Lower lobe of right lung (tissue), 2 donors: ENCODE data around the gene ACADVL. TPM values are rescaled to one million over a fixed set of nuclear protein-coding genes. Genes with fewer than 3 reads are reported as not detected.
A peak's percentile ranks its signal among the peaks of the same experiment; 100 is the strongest.

Experiments
- ATAC-seq, 2 donors: fragments of 200-7000 bp; cut with Tn5 transposase; one replicate each; pipeline ENCODE4 v1.9.1; 2020 to 2022; ENCODE audit warnings: mild to moderate bottlenecking in 2 of 2, moderate library complexity in 2 of 2
- DNase-seq: peaks from one replicate; pipeline ENCODE4 v3.0.0-alpha.2; 2020
- H3K27ac ChIP-seq: fragments of 200-600 bp; one replicate; pipeline ENCODE4 v1.8.0; 2022
- H3K27me3 ChIP-seq: fragments of 200-600 bp; one replicate; pipeline ENCODE4 v1.8.0; 2022; ENCODE audit warnings: low read depth
- H3K36me3 ChIP-seq: fragments of 200-600 bp; one replicate; pipeline ENCODE4 v1.8.0; 2022; ENCODE audit warnings: mild to moderate bottlenecking
- H3K4me1 ChIP-seq: fragments of 200-600 bp; one replicate; pipeline ENCODE4 v1.8.0; 2022
- H3K4me3 ChIP-seq: fragments of 200-600 bp; one replicate; pipeline ENCODE4 v1.8.0; 2022; ENCODE audit warnings: mild to moderate bottlenecking
- H3K9me3 ChIP-seq: fragments of 200-600 bp; one replicate; pipeline ENCODE4 v1.8.0; 2022
- CTCF ChIP-seq: fragments of 200-600 bp; IDR thresholded peaks from one replicate; pipeline ENCODE4 v1.8.0; 2022; ENCODE audit warnings: antibody characterized with exemption, mild to moderate bottlenecking
- intact Hi-C: fragments of 100-400 bp; cut with DNase I; formaldehyde crosslinking; loops from one replicate; pipeline ENCODE4 v1.11.0; 2022
- total RNA-seq: library from RNA; stranded (reverse); fragmentation: NEBNext Ultra II Directional; extraction: Animal tissue kit (Norgen Biotek cat#: 25700); gene quantifications from one replicate; pipeline ENCODE4 v1.2.1, GENCODE V29; 2021
- donor health status: DM: no; HTN: yes; CAD: no; lungs with severe emphysema.

Gene ACADVL
- total RNA-seq, 1 donor from 2014 or later = 576 TPM

- DNase-seq = no peak
- H3K27ac ChIP-seq = peak overlapping the region; percentile 68
- TF ChIP-seq CTCF = no peak
- peaks cover 12% of the 10 kb centered on the region for H3K36me3 ChIP-seq
- ATAC-seq = no peak
- H3K4me3 ChIP-seq = peak overlapping the region; percentile 49
- peaks cover 72% of the 10 kb centered on the region for H3K4me1 ChIP-seq
- H3K9me3 ChIP-seq = no peaks in the 10 kb centered on the region
- intact Hi-C loops = no loop called here
- H3K27me3 ChIP-seq = no peaks in the 10 kb centered on the region
These were observed 2.4 kb upstream of the ACADVL start for GRCh38 chr17:7217113-7217987.

DNA sequence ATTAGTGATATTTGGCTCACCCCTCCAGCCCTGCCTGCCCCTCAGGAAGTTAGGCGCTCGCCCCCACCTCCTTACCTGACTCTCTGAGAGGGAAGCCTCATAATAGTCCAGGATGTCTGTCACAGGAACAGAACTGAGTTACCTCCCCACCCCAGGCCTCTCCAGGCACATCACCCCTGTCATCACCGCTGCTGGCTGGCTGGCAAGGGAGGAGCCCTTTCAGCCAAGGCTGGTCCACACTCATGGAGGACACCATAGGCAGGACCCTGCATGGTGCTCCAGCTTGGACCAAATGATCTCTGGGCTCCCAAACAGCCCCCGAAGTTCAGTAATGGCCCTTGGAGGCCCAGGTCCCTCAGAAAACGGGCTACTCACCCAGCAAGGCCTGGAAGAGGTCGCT is 1.6 kb upstream of the ACADVL start:
- H3K36me3 ChIP-seq = peaks cover 20% of the 10 kb centered on the region
- peak overlapping the region; percentile 68 for H3K27ac ChIP-seq
- TF ChIP-seq CTCF = no peak
- no peak for ATAC-seq
- peak overlapping the region; percentile 49 for H3K4me3 ChIP-seq
- no peaks in the 10 kb centered on the region for H3K27me3 ChIP-seq
- peaks cover 72% of the 10 kb centered on the region for H3K4me1 ChIP-seq
- no peaks in the 10 kb centered on the region for H3K9me3 ChIP-seq
- intact Hi-C loops = no loop called here
- no peak for DNase-seq

DNA sequence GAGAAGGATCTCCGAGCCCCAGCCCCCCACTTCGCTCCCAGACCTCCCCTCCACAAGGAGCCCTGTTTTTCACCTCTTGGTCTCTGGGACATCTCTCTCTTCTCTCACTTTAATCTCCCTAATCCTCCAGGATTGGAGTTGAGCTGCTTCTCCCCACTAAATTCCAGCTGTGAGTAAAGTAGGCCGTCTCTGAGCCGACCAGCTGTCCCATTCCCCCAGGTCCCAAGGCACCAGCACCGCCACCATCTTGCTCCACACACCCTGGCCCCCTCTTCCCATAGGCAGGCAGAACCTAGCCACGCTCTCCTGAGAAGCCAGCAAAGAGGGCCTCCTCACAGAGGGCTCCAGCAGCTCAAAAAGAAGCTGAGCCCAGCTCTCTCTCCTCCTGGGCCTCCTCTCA is 980 bp upstream of the ACADVL start:
- no peaks in the 10 kb centered on the region for H3K9me3 ChIP-seq
- no peak for TF ChIP-seq CTCF
- DNase-seq (no peak), ATAC-seq (no peak)
- intact Hi-C loops = no loop called here
- no peak overlapping the region for H3K4me3 ChIP-seq
- H3K27ac ChIP-seq = peak overlapping the region; percentile 97
- H3K4me1 ChIP-seq = peaks cover 67% of the 10 kb centered on the region
- peaks cover 26% of the 10 kb centered on the region for H3K36me3 ChIP-seq
- H3K27me3 ChIP-seq = no peaks in the 10 kb centered on the region

GRCh38 chr17:7219229-7219811 is 418 bp upstream of the ACADVL start:
- Histone ChIP-seq H3K27me3 (no peaks in the 10 kb centered on the region), H3K27ac (peak overlapping the region; percentile 97), H3K9me3 (no peaks in the 10 kb centered on the region), H3K4me3 (peak overlapping the region; percentile 97), H3K36me3 (peaks cover 32% of the 10 kb centered on the region), H3K4me1 (peaks cover 62% of the 10 kb centered on the region)
- TF ChIP-seq CTCF = no peak
- DNase-seq (no peak), ATAC-seq (no peak)
- intact Hi-C loops = no loop called here

DNA sequence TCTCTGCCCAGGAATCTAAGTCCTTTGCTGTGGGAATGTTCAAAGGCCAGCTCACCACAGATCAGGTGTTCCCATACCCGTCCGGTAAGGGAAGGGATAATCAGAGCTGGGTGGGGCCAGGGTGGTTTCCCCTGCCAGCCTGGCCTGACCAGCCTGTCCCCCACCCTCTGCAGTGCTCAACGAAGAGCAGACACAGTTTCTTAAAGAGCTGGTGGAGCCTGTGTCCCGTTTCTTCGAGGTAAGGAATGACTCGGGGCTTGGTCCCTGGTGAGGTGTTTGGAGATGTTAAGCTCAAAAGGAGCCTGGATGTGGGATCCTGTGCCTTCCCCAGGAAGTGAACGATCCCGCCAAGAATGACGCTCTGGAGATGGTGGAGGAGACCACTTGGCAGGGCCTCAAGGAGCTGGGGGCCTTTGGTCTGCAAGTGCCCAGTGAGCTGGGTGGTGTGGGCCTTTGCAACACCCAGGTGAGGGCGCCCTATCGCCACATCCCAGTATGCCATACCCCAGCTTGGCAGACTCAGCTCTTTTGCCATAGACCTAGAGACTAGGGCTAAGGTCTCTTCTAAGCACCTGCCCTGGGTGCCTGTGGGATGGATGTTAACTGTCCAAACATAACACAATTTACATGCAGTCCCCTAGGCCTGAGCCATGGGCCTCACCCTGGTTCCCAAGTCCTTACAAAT is 997 bp downstream of the ACADVL start:
- Histone ChIP-seq H3K27ac (peak overlapping the region; percentile 97), H3K36me3 (peaks cover 46% of the 10 kb centered on the region), H3K27me3 (no peaks in the 10 kb centered on the region), H3K9me3 (no peaks in the 10 kb centered on the region), H3K4me3 (peak overlapping the region; percentile 97), H3K4me1 (peaks cover 48% of the 10 kb centered on the region)
- peak; percentile 76 for DNase-seq
- peak; percentile 37 to 41 for ATAC-seq
- intact Hi-C loops = no loop called here
- peak; percentile 48 for TF ChIP-seq CTCF
